Panc1 (cell line): ENCODE results near the gene LMBR1L.

Experiments
- CTCF ChIP-seq: fragments of 450-650 bp; IDR thresholded peaks from 2 replicates; pipeline ENCODE4 v1.5.1; 2017; ENCODE audit warnings: mild to moderate bottlenecking
- POLR2AphosphoS5 ChIP-seq: IDR thresholded peaks from 2 replicates; pipeline ENCODE4 v1.6.1; 2012; ENCODE audit warnings: mild to moderate bottlenecking, low read depth, low read length, moderate library complexity
- REST ChIP-seq, 2 experiments: IDR thresholded peaks; 2 replicates each; pipeline ENCODE4 v1.6.1; 2011 to 2012; ENCODE audit warnings: low read depth in 2 of 2, control low read depth in 1 of 2, low read length in 1 of 2, mild to moderate bottlenecking in 1 of 2, moderate library complexity in 1 of 2; ENCODE audit not compliant: insufficient read depth in 1 of 2
- SIN3A ChIP-seq: IDR thresholded peaks from 2 replicates; pipeline ENCODE4 v1.6.1; 2012; ENCODE audit warnings: low read depth, mild to moderate bottlenecking, low read length, moderate library complexity, borderline replicate concordance; ENCODE audit not compliant: insufficient read depth

- TF ChIP-seq CTCF (no peak), POLR2AphosphoS5 (no peak), REST (IDR thresholded peaks at IDR 0.05; ENCODE audit: insufficient read depth in 1 of 2, low read depth in 2 of 2, low read length in 1 of 2) (0 out of 4 replicates have a peak, but pooled peaks of 1 of the 2 experiments have one; percentile 16), SIN3A (no peak)
These were observed 5.8 kb downstream of the LMBR1L start for GRCh38 chr12:49104822-49105221.
